GM10847 (cell line): ENCODE results near the gene OSGIN1.

ENCODE experiments used
- POLR2A ChIP-seq: IDR thresholded peaks from 2 replicates; pipeline ENCODE4 v1.6.1; 2011; ENCODE audit not compliant: insufficient read length; ENCODE audit errors: extremely low read depth

OSGIN1 gene

GRCh38 chr16:83990492-83990891 is 37.5 kb downstream of the OSGIN1 start:
- TF ChIP-seq POLR2A = no peak

DNA sequence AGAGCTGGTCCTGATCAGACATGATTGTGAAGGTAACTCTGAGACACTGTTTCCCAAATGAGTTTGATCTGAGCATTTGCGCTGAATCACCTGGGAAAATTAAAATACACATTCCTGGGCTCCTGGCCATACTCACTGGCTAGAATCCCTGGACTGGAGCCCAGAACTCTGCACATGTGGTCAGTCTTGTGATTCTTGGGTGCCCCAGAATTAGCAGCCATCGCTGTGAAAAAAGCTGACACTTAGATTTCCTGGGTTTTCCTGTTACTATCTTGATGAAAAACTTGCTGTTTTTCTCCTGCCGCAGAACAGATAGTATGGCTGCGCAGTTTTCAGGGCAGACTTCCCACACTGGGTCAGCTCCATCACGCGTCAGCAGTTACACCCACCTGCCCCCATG is 39.6 kb downstream of the OSGIN1 start:
- TF ChIP-seq POLR2A = no peak

DNA sequence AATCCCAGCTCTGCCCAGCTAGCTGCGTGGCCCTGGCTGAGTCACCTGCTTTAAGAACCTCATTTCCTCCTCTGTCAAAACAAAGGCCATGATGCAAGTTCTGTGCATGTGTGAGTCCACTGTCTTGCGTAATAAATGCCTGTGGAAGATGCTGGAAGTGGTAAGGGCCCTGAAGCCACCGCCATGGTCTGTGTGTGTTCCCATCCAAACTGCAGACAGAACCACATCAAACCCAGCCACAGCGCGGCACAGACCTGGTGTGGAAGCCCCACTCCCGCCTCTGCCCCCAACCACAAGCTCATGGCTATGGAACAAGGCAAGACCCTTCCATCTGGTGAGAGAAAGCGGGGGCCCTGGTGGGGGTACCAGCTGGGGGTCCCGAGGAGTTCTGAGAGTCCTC is 41.0 kb downstream of the OSGIN1 start:
- TF ChIP-seq POLR2A = no peak

GRCh38 chr16:83994703-83995102 is 41.7 kb downstream of the OSGIN1 start:
- TF ChIP-seq POLR2A = no peak

- TF ChIP-seq POLR2A = no peak
Observed at GRCh38 chr16:83995754-83996153, 42.7 kb downstream of the OSGIN1 start.

DNA sequence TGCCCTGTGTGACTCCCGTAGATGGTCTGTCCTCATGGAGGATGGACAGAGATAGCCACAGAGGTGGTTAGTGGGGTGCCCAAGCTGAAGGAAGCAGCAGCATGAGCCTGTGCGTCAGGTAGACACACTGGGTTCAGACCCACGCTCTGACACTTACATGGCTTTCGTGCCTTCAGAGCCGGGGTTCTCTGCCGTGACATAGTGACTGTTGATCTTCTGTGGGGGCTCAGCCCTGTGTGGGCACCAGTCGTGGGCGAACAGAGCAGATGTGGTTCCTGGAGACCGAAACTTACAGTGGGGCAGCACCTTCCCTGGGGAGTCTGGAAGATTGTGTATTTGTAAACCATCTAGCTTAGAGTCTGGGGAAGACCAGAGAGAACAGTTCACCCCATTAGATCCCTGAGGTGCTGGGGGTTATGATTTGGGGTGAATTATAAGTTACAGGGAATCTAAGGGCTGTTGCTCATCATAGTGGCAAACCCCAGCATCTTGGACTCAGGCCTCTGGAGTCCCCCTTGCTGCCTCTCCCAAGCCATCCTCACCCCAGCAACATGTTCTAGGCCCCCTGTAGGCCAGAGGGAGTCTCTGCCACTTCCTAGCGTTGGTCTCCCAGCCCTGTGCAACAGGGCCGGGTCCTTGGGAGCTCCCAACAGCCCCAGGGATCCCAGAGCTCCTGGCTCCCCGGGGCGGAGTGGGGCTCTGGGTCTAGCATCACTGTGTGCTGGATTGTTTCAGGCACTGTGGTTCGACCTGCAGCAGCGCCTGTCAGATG is 43.6 kb downstream of the OSGIN1 start:
- TF ChIP-seq POLR2A = no peak

DNA sequence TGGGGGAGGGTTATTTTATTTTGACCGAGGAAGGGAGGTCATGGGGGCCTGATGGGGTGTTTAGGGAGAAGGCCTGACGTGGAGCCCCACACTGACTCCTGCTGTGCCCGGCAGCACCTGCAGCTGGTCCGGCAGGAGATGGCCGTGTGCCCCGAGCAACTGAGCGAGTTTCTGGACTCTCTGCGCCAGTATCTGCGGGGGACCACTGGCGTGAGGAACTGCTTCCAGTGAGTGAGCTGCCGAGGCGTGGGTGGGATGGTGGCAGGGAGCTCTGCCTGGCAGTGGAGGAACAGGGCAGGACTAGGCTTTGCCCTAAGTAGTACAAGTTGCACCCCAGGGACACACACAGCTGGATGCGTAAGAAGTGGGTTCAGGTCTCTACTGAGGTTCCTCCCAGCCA is 45.1 kb downstream of the OSGIN1 start:
- TF ChIP-seq POLR2A = no peak

- TF ChIP-seq POLR2A = no peak
Observed at GRCh38 chr16:84000989-84001642, 48.1 kb downstream of the OSGIN1 start.

DNA sequence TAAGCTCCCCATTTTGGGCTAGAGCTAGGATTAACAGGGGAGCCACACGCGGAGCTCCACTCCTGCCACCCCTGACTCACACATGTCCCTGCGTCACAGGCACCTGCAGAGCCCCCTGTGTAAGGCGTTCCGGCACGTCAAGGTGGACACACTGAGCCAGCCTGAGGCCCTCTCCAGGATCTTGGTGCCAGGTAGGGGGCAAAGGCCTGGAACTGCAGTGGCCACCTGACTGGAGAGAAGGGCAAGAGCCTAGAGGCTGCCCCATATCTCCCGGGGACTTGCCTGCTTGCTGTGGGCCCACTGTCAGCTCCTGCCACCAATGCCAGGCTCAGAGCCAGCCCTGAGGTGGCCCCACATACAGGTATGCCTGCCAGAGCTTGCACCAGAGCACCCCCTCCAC is 48.7 kb downstream of the OSGIN1 start:
- TF ChIP-seq POLR2A = no peak

- no peak for TF ChIP-seq POLR2A
Observed at GRCh38 chr16:84003038-84003437, 50.0 kb downstream of the OSGIN1 start.

DNA sequence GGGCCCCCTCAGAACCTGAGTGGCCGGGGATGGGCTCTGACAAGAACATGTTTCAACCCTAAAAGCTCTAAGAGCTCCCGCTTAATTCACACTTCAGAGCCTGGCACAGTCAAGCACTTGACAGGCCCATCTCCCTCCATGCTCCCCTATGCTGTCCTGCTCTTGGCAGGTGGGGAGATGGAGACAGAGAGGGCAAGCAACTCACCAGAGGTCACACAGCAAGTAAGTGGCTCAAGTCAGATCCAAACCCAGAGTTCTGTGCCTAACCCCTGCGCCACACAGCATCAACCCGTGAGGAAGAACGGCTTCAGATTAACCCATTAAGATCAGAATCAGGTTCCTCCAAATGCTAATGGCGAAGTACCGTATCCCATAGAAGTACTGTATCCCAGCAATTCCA is 51.4 kb downstream of the OSGIN1 start:
- no peak for TF ChIP-seq POLR2A

DNA sequence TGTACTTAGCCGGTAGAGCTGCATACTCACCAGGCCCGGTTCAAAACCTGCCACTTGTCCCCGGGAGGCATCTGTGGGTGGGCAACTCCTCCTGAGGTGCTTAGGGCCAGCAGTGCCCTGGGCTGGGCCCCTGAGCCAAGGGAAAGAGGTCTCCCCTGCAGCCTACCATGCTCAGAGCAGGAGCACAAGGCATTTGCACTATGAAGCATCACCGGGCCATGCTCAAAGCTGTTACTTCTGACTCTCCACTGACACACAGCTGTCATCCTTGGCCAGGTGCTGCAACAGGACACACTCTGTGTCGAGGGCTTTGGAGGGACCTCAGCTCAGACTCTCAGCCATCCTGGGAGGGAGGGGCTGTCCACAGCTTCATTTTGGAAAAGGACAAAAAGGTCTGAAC is 52.4 kb downstream of the OSGIN1 start:
- TF ChIP-seq POLR2A = no peak

DNA sequence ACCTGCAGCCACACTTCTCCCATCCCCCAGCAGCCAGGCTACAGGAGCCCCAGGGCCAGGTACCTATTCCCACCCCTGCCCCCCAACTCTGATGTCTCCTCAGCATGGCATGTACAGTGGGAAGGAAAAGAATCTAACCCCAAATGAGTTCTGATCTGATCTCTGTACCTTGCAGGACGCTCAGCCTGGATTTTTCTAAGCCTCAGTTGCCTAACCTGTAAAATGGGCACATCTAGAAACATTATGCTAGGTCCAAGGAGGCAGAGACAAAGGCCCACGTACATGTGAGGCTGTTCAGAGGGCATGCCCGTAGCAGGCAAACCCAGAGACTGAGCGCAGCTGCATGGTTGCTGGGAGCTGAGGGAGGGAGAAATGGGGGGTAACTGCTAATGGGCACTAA is 54.5 kb downstream of the OSGIN1 start:
- TF ChIP-seq POLR2A = no peak

GRCh38 chr16:84007965-84008364 is 54.9 kb downstream of the OSGIN1 start:
- TF ChIP-seq POLR2A = no peak

DNA sequence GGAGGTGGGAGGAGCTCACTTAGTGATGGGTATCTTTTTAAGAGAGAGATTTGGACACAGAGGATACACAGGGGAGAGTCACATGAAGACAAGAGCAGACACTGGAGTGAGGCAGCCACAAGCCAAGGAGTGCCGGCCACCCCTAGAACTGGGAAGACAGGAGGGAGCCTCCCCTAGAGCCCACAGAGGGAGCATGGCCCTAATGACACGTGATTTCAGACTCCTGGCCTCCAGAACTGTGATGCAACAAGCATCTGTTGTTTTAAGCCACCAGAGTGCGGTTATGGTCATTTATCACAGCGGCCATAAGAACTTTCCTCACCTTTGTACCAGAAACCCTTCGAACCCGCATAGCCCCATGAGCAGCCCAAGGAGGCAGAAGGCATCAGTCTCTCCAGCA is 56.2 kb downstream of the OSGIN1 start:
- no peak for TF ChIP-seq POLR2A

GRCh38 chr16:84013787-84014569 is 60.9 kb downstream of the OSGIN1 start:
- no peak for TF ChIP-seq POLR2A
